ENCODE results near the gene FAM181A.

DNA sequence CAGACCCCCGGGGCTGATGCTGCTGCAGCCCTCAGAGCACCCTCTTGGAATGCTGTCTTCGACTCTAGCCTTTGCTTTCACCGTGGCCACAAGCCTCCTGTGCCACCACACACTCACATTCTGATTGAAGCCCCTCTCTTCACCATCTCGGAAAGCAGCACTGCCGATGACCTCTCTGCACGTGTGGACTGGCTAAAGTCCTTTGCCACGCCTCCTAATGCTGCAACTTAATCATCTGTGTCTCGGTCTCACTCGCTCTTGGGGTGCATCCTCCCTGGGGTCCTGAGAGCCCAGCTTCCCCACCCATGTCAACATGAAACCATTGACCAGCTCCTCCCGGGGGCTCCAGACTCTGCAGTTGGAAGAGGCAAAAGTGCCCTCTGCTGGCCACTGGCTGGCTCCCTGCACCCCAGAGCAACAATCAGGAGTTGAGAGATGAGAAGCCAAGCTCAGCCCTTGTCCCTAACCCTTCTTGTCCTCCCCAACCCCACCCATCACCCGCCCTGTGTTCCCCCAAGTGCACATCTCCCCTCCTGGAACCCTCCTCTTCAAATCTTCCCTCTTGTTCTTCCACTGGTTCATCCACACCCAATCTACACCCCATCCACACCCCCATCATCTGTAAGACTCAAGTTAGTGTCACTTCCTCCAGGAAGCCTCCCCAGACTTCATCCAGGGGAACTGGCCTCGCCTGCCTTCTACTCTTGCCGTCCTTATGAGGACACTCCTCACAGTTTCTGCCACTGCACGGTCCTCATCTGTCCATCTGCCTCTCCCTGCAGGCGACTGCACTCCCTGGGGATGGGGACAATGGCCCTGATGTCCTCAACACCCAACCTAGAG is 23.6 kb upstream of the FAM181A start:
- no peak for TF ChIP-seq GATA2 (IDR thresholded peaks at IDR 0.05; ENCODE audit: low read depth, low read length)
- no peak for TF ChIP-seq GATA3 (IDR thresholded peaks at IDR 0.05; ENCODE audit: low read depth, low read length)
